ENCODE data around the gene SMIM13.

- TF ChIP-seq BHLHE40 (IDR thresholded peaks at IDR 0.05; ENCODE audit: low read depth, low read length), result no peak
- no peak for TF ChIP-seq TP53 (CRISPR knock-in tag; IDR thresholded peaks at IDR 0.05)
- no peak for TF ChIP-seq CEBPB (IDR thresholded peaks at IDR 0.05)
- TF ChIP-seq RCOR1 (IDR thresholded peaks at IDR 0.05; ENCODE audit: low read depth, low read length), result no peak
- TF ChIP-seq CTCF (IDR thresholded peaks at IDR 0.05), result no peak
- TF ChIP-seq EP300 (IDR thresholded peaks at IDR 0.05), result no peak
- no peak for TF ChIP-seq POLR2A (IDR thresholded peaks at IDR 0.05; ENCODE audit: low read length)
- no peak for TF ChIP-seq SMC3 (IDR thresholded peaks at IDR 0.05)
- TF ChIP-seq, protein P1, sequence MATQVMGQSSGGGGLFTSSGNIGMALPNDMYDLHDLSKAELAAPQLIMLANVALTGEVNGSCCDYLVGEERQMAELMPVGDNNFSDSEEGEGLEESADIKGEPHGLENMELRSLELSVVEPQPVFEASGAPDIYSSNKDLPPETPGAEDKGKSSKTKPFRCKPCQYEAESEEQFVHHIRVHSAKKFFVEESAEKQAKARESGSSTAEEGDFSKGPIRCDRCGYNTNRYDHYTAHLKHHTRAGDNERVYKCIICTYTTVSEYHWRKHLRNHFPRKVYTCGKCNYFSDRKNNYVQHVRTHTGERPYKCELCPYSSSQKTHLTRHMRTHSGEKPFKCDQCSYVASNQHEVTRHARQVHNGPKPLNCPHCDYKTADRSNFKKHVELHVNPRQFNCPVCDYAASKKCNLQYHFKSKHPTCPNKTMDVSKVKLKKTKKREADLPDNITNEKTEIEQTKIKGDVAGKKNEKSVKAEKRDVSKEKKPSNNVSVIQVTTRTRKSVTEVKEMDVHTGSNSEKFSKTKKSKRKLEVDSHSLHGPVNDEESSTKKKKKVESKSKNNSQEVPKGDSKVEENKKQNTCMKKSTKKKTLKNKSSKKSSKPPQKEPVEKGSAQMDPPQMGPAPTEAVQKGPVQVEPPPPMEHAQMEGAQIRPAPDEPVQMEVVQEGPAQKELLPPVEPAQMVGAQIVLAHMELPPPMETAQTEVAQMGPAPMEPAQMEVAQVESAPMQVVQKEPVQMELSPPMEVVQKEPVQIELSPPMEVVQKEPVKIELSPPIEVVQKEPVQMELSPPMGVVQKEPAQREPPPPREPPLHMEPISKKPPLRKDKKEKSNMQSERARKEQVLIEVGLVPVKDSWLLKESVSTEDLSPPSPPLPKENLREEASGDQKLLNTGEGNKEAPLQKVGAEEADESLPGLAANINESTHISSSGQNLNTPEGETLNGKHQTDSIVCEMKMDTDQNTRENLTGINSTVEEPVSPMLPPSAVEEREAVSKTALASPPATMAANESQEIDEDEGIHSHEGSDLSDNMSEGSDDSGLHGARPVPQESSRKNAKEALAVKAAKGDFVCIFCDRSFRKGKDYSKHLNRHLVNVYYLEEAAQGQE (IDR thresholded peaks at IDR 0.05), result no peak
- no peak for TF ChIP-seq RFX5 (IDR thresholded peaks at IDR 0.05)
- no peak for TF ChIP-seq EHF (CRISPR knock-in tag; IDR thresholded peaks at IDR 0.05)
- no peak for TF ChIP-seq RAD21 (conservative IDR thresholded peaks at IDR 0.05 in 1 of 2, IDR thresholded peaks at IDR 0.05 in 1 of 2)
- TF ChIP-seq, protein P2, sequence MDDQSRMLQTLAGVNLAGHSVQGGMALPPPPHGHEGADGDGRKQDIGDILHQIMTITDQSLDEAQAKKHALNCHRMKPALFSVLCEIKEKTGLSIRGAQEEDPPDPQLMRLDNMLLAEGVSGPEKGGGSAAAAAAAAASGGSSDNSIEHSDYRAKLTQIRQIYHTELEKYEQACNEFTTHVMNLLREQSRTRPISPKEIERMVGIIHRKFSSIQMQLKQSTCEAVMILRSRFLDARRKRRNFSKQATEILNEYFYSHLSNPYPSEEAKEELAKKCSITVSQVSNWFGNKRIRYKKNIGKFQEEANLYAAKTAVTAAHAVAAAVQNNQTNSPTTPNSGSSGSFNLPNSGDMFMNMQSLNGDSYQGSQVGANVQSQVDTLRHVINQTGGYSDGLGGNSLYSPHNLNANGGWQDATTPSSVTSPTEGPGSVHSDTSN (IDR thresholded peaks at IDR 0.05), result no peak
Measured at GRCh38 chr6:11140056-11140455, 46.4 kb downstream of the SMIM13 start.

Data from A549 (cell line).